GM21381 (cell line): ENCODE results near the gene NUDT9.
"Not testable (repeated sequence)": the region's sequence is repeated elsewhere in the genome, so short reads cannot be mapped to it uniquely, and the experiment has no call there.

ENCODE experiments used
- ATAC-seq: cut with Tn5 transposase; IDR thresholded peaks from one replicate; pipeline ENCODE4 v1.9.1; 2021; ENCODE audit warnings: mild to moderate bottlenecking, moderate library complexity; ENCODE audit not compliant: unreplicated experiment

The NUDT9 gene

GRCh38 chr4:87458913-87459312 is 36.5 kb downstream of the NUDT9 start:
- no peak for ATAC-seq

- no peak for ATAC-seq
Measured at GRCh38 chr4:87461281-87461700, 38.9 kb downstream of the NUDT9 start.

GRCh38 chr4:87462102-87462501 is 39.7 kb downstream of the NUDT9 start:
- no peak for ATAC-seq

GRCh38 chr4:87465739-87466366 is 43.5 kb downstream of the NUDT9 start:
- no peak for ATAC-seq

DNA sequence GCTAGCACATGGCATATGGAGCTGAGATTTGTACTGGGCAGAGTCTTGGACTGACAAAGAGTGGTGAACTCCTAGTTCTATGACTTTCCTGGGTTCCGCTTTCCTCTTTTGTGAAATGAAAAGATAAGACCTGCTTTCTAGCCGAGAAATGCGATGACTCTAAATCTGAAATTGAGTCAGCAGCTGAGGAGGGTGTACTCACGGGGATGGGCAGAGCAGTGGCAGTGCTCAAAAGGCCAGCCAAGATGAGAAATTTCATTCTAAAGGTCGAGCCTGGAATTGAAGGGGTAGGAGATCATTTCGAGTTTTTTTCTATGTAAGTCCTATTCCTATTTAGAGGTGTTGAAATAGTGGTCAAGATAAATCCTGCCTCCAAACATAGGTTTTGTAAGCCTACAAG is 47.0 kb downstream of the NUDT9 start:
- no peak for ATAC-seq

DNA sequence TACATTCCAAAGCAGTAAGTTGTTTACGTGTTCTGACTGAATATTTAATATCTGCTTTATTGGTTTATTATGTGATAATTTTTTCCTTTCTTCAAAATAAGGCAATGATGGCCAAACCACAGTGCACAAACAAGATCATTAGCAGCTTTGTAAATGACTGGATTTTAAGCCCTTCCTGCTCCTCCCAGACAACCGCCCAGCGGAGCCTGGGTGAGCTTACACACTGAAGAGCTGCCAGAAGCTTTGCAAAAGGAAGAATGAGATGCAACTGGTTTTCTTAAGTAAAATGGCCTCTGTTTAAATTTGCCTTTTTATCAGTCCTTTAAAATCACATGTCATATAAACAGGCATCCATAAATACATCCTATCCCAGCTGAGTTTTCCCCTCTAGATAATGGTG is 54.6 kb downstream of the NUDT9 start:
- ATAC-seq, result no peak

GRCh38 chr4:87478732-87479250 is 56.4 kb downstream of the NUDT9 start:
- no peak for ATAC-seq

DNA sequence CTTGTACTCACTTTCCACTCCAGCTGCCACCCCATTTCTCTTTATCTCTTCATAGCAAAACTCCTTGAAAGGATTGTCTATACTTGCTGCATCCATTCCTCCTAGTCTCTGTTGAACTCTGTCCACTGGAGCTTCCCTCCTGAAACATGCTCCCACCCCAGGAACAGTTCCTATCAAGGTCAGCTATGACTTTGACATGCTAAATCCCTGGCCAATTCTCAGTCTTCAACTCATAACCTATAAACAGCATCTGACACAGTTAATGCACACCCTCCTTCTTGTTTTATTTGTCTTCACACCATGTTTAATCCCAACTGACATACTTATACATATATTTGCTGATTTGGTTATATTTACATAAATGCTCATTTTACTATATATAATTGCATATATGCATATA is 59.0 kb downstream of the NUDT9 start:
- no peak for ATAC-seq

GRCh38 chr4:87483247-87483646 is 60.9 kb downstream of the NUDT9 start:
- not testable (repeated sequence) for ATAC-seq

DNA sequence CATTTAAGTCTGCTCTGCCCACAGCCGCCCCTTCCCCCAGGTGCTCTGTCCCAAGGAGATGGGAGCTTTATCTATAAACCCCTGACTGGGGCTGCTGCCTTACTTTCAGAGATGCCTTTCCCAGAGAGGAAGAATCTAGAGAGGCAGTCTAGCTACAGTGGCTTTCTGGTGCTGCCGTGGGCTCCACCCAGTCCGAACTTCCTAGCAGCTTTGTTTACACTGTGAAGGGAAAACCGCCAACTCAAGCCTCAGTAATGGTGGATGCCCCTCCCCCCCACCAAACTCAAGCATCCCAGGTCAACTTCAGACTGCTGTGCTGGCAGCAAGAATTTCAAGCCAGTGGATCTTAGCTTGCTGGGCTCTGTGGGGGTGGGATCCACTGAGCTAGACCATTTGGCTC is 66.3 kb downstream of the NUDT9 start:
- not testable (repeated sequence) for ATAC-seq

- ATAC-seq, result no peak
Measured at GRCh38 chr4:87489678-87490077, 67.3 kb downstream of the NUDT9 start.

DNA sequence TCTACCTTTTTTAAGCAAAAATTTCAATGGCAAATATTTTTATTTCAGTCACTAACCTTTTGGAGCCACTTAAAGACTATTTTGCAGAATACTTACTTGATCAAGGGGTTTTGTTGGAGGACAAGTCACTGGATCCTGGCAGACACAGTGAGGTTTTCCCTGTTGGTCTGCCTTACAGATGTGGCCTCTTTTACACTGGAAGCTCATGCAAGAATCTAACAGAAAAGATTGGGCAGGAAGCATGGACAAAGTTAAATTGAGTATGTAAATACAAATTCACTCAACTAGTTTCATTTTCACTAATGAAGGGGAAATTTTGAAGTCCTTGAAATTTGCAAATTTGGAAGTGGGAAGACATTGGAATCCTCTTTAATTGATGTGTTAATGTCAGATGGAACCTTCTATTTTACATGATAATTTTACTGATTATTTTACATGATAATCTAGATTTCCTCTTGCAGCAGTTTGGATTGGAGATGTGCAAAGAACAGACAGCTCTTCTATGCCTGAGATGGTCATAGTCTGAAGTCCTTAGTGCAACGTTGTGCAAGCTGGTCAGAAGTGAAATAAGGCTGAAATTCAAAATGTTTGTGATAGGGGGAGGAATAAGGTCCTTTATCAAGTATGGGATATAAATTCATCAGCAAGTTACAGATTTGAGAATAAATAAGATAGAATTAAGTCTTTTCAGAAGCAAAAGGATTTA is 68.4 kb downstream of the NUDT9 start:
- no peak for ATAC-seq

GRCh38 chr4:87491436-87491835 is 69.1 kb downstream of the NUDT9 start:
- no peak for ATAC-seq

DNA sequence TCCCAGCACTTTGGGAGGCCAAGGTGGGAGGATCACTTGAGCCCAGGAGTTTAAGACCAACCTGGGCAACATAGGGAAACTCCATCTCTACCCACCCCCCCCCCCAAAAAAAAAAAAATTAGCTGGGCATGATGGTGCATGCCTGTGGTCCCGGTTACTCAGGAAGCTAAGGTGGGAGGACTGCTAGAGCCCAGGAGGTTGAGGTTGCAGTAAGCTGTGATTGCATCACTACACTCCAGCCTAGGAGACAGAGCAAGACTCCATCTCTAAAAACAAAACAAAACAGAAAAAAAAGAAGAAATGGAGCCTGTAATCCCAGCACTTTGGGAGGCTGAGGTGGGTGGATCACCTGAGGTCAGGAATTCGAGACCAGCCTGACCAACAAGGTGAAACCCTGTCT is 69.5 kb downstream of the NUDT9 start:
- ATAC-seq, result not testable (repeated sequence)

GRCh38 chr4:87493115-87493514 is 70.7 kb downstream of the NUDT9 start:
- no peak for ATAC-seq

DNA sequence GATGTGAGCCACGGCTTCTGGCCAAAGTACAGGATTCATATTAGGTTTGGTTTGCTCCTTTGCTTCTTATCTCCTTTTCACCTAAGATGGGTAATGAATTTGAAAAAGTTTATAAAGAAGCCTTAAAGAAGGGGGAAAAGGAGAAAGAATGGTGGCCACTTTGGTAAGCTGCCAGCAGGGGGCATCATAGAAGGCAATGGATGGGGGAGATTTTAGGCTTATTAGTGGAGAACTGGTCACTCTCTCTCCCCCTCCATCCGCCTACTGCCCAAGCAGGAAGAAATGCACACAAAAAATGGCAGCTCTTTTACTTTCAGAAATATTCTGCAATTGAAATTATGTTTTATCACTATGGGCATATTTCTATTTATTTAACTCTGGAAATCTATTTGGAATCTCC is 74.8 kb downstream of the NUDT9 start:
- ATAC-seq, result no peak

DNA sequence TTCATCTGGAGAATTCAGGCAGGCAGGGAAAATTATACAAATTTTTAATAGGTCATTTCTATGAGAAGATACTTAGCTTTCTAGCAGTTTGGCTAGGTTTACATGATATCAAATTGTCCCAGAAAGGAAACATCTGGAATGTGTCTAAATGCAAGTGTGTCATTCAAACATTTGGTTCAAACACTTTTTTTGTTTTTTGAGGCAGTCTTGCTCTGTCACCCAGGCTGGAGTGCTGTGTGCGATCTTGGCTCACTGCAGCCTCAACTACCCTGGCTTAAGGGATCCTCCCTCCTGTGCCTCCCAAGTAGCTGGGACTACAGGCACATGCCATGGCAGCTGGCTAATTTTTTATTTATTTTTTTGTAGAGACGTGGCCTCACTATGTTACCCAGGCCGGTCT is 75.2 kb downstream of the NUDT9 start:
- ATAC-seq, result no peak

DNA sequence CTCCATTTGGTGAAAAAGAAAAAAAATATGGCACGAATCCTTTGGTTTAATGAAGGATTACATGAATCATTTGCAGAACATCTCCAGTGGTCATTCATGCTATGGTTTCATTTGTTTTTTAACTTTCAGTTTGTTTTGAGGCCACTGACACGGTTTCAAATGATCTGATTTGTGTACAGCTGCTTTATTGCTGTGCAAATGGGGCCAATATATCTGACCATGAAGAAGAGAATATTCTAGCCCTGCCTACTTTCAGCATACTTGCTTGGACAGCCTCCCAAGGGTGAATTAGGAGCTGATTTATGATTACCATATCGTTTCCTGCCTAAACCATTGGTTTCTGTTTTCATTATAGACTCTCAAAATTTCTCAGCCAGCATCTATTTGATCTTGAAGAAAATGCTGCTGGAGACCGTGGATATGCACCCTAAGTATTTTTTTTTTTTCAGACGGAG is 76.1 kb downstream of the NUDT9 start:
- ATAC-seq, result peak; percentile 72

DNA sequence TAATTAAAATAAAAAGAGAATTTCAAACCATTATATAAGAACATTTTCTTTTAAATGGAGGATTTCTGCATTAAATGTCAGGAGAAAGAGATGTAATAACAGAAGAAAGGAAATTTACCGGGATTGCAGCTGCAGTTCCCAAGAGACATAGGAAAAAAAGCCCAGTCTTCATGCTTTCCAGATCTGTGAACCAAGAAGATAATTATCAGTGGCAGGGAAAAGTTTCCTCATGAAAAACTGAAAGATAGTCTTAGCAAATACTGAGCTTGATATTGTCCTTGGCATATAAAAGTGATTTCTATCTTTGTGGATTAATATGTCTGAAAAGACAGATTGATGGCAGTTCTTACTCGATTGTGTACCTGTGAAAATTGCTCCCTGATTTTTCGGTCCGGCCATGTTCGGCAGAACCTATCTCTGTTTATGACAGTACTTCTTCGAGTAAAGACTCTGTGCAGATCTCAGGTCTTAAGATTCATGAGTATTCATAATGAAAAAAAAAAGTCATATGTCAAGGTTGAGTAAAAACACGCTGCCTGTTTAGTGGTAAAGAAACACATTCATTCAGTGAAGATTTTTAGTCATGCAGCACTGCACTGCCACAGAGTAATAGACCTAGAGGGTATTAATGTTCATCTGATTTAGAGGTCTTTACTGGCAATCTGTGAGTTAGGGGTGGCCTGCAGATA is 77.2 kb downstream of the NUDT9 start:
- peak; percentile 57 for ATAC-seq

GRCh38 chr4:87500092-87500462 is 77.7 kb downstream of the NUDT9 start:
- ATAC-seq, result peak; percentile 32

GRCh38 chr4:87502580-87503238 is 80.3 kb downstream of the NUDT9 start:
- no peak for ATAC-seq
